Neural cell (in vitro differentiated cells): ENCODE measurements around the gene TACO1. TPM values are rescaled to one million over a fixed set of nuclear protein-coding genes. Genes with fewer than 3 reads are reported as not detected.

Source experiments
- H2AFZ ChIP-seq: fragments of 200-600, 300-800 bp; sonication (generic), shearing (Covaris generic); 2 replicates; pipeline ENCODE4 v1.6.0; 2014; ENCODE audit warnings: low read depth, mild to moderate bottlenecking, antibody characterized with exemption, low read length, moderate library complexity
- H3F3A ChIP-seq: fragments of 200-600 bp; shearing (Covaris generic); 2 replicates; pipeline ENCODE4 v1.6.1; 2016; ENCODE audit warnings: mild to moderate bottlenecking, moderate library complexity, mixed read lengths, antibody characterized with exemption, low read length; ENCODE audit not compliant: insufficient read depth, poor library complexity, severe bottlenecking
- H3K27ac ChIP-seq: fragments of 200-600, 300-800 bp; sonication (generic), shearing (Covaris generic); 2 replicates; pipeline ENCODE4 v1.5.1; 2014; ENCODE audit warnings: mild to moderate bottlenecking, low read length, moderate library complexity
- H3K27me3 ChIP-seq: fragments of 300-800, 200-600 bp; sonication (generic), shearing (Covaris generic); 2 replicates; pipeline ENCODE4 v1.6.0; 2014; ENCODE audit warnings: mild to moderate bottlenecking, low read depth, low read length, moderate library complexity; ENCODE audit not compliant: insufficient read depth
- H3K36me3 ChIP-seq: fragments of 300-800, 200-600 bp; sonication (generic), shearing (Covaris generic); 2 replicates; pipeline ENCODE4 v1.5.1; 2014; ENCODE audit warnings: mild to moderate bottlenecking, antibody characterized with exemption, low read length, moderate library complexity; ENCODE audit not compliant: insufficient read depth
- H3K4me2 ChIP-seq: fragments of 300-800, 200-600 bp; sonication (generic), shearing (Covaris generic); 2 replicates; pipeline ENCODE4 v1.6.0; 2014; ENCODE audit warnings: mild to moderate bottlenecking, low read length
- H3K4me3 ChIP-seq: fragments of 300-800, 200-600 bp; sonication (generic), shearing (Covaris generic); 2 replicates; pipeline ENCODE4 v1.5.1; 2014; ENCODE audit warnings: mild to moderate bottlenecking, low read length, moderate library complexity
- H3K79me2 ChIP-seq: fragments of 200-600 bp; shearing (Covaris generic); replicated peaks from 2 replicates; pipeline ENCODE4 v1.6.0; 2014; ENCODE audit warnings: mild to moderate bottlenecking, low read length, moderate library complexity; ENCODE audit not compliant: insufficient read depth
- H3K9ac ChIP-seq: fragments of 300-800, 200-600 bp; sonication (generic), shearing (Covaris generic); 2 replicates; pipeline ENCODE4 v1.6.1; 2016; ENCODE audit warnings: mild to moderate bottlenecking, low read length, mixed read lengths
- H3K9me2 ChIP-seq: fragments of 200-600 bp; shearing (Covaris generic); 2 replicates; pipeline ENCODE4 v1.6.1; 2016; ENCODE audit warnings: mild to moderate bottlenecking, low read length, mixed read lengths; ENCODE audit not compliant: insufficient read depth
- H3K9me3 ChIP-seq: fragments of 200-600, 300-800 bp; sonication (generic), shearing (Covaris generic); 2 replicates; pipeline ENCODE4 v1.6.1; 2016; ENCODE audit warnings: mild to moderate bottlenecking, mixed run types, low read length, moderate library complexity, mixed read lengths
- H4K20me1 ChIP-seq: fragments of 200-600 bp; shearing (Covaris generic); 2 replicates; pipeline ENCODE4 v1.6.1; 2016; ENCODE audit warnings: mild to moderate bottlenecking, mixed run types; ENCODE audit not compliant: insufficient read depth
- CTCF ChIP-seq: fragments of 450-650 bp; IDR thresholded peaks from 2 replicates; pipeline ENCODE4 v1.5.1; 2014; ENCODE audit warnings: antibody characterized with exemption, mild to moderate bottlenecking, moderate library complexity; ENCODE audit not compliant: poor library complexity, severe bottlenecking
- EP300 ChIP-seq: fragments of 450-650 bp; conservative IDR thresholded peaks from 2 replicates; pipeline ENCODE4 v1.6.1; 2014; ENCODE audit warnings: antibody characterized with exemption, mild to moderate bottlenecking, moderate library complexity; ENCODE audit not compliant: poor library complexity, severe bottlenecking
- EZH2 ChIP-seq: fragments of 200-600, 300-800 bp; shearing (Covaris generic), sonication (generic); IDR thresholded peaks from 2 replicates; pipeline ENCODE4 v1.6.1; 2014; ENCODE audit warnings: antibody characterized with exemption, low read length, borderline replicate concordance, mild to moderate bottlenecking; ENCODE audit not compliant: insufficient read depth, poor library complexity, severe bottlenecking
- MXI1 ChIP-seq: fragments of 450-650 bp; conservative IDR thresholded peaks from 2 replicates; pipeline ENCODE4 v1.6.1; 2014; ENCODE audit warnings: antibody characterized with exemption, mild to moderate bottlenecking; ENCODE audit not compliant: poor library complexity, severe bottlenecking
- POLR2AphosphoS5 ChIP-seq: IDR thresholded peaks from 2 replicates; pipeline ENCODE4 v1.6.1; 2012
- RAD21 ChIP-seq: fragments of 450-650 bp; conservative IDR thresholded peaks from 2 replicates; pipeline ENCODE4 v1.6.1; 2014; ENCODE audit warnings: antibody characterized with exemption, mild to moderate bottlenecking, moderate library complexity
- REST ChIP-seq: IDR thresholded peaks from 2 replicates; pipeline ENCODE4 v1.6.1; 2012; ENCODE audit warnings: borderline replicate concordance
- SMC3 ChIP-seq: fragments of 450-650 bp; conservative IDR thresholded peaks from 2 replicates; pipeline ENCODE4 v1.6.1; 2014; ENCODE audit warnings: antibody characterized with exemption, mild to moderate bottlenecking, moderate library complexity; ENCODE audit not compliant: poor library complexity
- TAF1 ChIP-seq: IDR thresholded peaks from 2 replicates; pipeline ENCODE4 v1.6.1; 2012; ENCODE audit warnings: low read depth
- polyA plus RNA-seq: library from polyadenylated mRNA; depleted of rRNA; stranded (reverse); fragments of >200 nt; gene quantifications from 2 replicates; pipeline ENCODE4 v1.2.3, GENCODE V29; 2014

TACO1 gene
- polyA plus RNA-seq, 1 donor from 2014 or later: 16.2 TPM

- no peaks in the 10 kb centered on the region for H4K20me1 ChIP-seq
- no peak overlapping the region for H3K4me3 ChIP-seq
- TF ChIP-seq SMC3 (no peak), MXI1 (no peak), EZH2 (no peak), CTCF (no peak), EP300 (no peak)
- no peak overlapping the region for H3K4me2 ChIP-seq
- no peaks in the 10 kb centered on the region for H3K27me3 ChIP-seq
- H2AFZ ChIP-seq: no peak overlapping the region
- no peaks in the 10 kb centered on the region for H3F3A ChIP-seq
- no peaks in the 10 kb centered on the region for H3K36me3 ChIP-seq
- H3K27ac ChIP-seq: no peak overlapping the region
- H3K9ac ChIP-seq: no peak overlapping the region
- no peaks in the 10 kb centered on the region for H3K9me3 ChIP-seq
- peaks cover 8% of the 10 kb centered on the region for H3K79me2 ChIP-seq
- H3K9me2 ChIP-seq: no peaks in the 10 kb centered on the region
Observed at GRCh38 chr17:63635787-63636186, 35.1 kb downstream of the TACO1 start.

DNA sequence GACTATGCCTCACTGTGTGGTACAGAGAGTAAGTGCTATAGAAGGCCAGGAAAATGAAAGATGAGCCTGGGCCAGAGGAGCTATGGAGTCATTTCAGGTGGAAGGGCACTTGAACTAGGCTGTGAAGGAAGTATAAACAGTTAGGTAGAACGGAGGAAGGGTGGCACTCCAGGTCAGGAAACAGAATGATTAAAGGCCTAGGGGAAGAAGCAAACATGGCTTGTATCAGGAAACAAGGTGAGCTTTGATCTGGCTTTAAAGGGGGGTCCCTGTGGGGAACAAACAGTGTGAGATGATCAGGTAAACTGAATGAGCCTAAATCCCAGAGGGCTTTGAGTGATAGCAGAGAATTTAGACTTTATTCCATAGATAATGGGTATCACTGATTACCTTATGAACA is 38.4 kb downstream of the TACO1 start:
- no peaks in the 10 kb centered on the region for H3K36me3 ChIP-seq

DNA sequence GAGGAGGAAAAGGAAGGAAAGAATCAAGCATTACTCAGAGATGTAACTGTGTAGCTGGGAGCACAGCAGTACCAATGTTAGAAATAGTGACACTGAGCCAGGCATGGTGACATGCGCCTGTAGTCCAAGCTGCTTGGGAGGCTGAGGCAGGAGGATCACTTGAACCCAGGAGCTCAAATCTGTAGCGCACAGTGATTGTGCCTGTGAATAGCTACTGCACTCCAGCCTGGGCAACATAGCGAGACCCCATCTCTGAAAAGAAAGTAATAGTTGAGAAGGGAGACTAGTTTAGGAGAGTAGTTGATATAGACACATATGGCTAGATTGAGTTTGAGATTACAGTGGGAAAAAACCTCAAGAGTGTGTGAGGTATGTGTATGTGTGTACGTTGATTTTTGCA is 39.3 kb downstream of the TACO1 start:
- no peak overlapping the region for H3K27ac ChIP-seq
- no peaks in the 10 kb centered on the region for H3K79me2 ChIP-seq
- H3K9ac ChIP-seq: no peak overlapping the region
- H4K20me1 ChIP-seq: no peaks in the 10 kb centered on the region
- no peaks in the 10 kb centered on the region for H3K9me2 ChIP-seq
- no peaks in the 10 kb centered on the region for H3K36me3 ChIP-seq
- H3K27me3 ChIP-seq: no peaks in the 10 kb centered on the region
- H3K4me2 ChIP-seq: no peak overlapping the region
- TF ChIP-seq EP300 (no peak), SMC3 (no peak), EZH2 (no peak), TAF1 (no peak), RAD21 (no peak), REST (no peak), CTCF (no peak), MXI1 (no peak), POLR2AphosphoS5 (no peak)
- no peak overlapping the region for H3K4me3 ChIP-seq
- H3K9me3 ChIP-seq: no peaks in the 10 kb centered on the region
- no peak overlapping the region for H2AFZ ChIP-seq
- no peaks in the 10 kb centered on the region for H3F3A ChIP-seq

More for the DNA sequence above, 38.4 kb downstream of the TACO1 start:
- no peaks in the 10 kb centered on the region for H3K27me3 ChIP-seq
- H3K9me2 ChIP-seq: no peaks in the 10 kb centered on the region
- no peak overlapping the region for H3K9ac ChIP-seq
- no peaks in the 10 kb centered on the region for H3F3A ChIP-seq
- H4K20me1 ChIP-seq: no peaks in the 10 kb centered on the region
- H3K4me3 ChIP-seq: no peak overlapping the region
- H3K79me2 ChIP-seq: no peaks in the 10 kb centered on the region
- TF ChIP-seq TAF1 (no peak), RAD21 (no peak), EP300 (no peak), MXI1 (no peak), EZH2 (no peak)
- H3K27ac ChIP-seq: no peak overlapping the region
- H3K9me3 ChIP-seq: no peaks in the 10 kb centered on the region
- H3K4me2 ChIP-seq: no peak overlapping the region
- H2AFZ ChIP-seq: no peak overlapping the region
